Endometrium (tissue), 2 donors: ENCODE data around the gene EXOC4.

Source experiments
- FAIRE-seq: peaks from 2 replicates; lab custom pipeline; 2012; peaks lifted over from hg19 to GRCh38; lab: Jason Lieb, UNC
- donor health status: control.
- donor health status: control.

EXOC4 gene

DNA sequence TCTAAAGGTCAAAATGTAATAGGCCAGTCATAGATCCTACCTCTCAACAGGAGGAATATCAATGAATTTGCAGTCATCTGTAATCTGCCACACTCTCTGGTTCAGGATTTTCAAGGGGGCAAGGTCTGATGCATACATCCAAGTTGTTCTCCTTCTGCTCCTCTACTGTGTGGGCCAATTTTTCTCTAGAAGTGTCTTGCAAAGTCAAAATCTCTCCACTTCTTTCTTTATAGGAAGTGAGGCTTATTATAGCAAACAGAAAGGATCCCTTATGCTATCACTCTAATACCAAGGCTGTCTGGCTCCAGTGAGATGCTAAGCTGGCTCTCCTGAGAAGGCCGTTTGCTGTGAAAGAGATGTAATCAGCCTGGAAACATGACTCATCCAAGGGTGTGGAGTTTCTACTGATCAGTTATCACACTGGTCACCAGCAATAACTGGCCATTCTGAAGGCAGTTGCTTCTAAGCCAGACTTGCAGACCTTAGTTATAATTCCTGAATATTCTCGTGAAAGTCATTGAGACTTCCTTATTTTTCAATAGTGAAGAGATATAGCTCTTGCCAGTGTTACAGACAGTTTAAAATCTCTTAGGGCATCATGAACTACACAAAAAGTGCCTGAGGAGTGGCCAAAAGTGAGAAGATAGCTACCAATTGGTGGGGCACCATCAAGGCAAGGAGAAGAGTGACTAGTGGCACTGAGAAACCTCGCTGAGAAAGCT lies 831.0 kb downstream of the EXOC4 start:
- FAIRE-seq: no peak

GRCh38 chr7:134084488-134085144 lies 831.7 kb downstream of the EXOC4 start:
- FAIRE-seq: no peak

DNA sequence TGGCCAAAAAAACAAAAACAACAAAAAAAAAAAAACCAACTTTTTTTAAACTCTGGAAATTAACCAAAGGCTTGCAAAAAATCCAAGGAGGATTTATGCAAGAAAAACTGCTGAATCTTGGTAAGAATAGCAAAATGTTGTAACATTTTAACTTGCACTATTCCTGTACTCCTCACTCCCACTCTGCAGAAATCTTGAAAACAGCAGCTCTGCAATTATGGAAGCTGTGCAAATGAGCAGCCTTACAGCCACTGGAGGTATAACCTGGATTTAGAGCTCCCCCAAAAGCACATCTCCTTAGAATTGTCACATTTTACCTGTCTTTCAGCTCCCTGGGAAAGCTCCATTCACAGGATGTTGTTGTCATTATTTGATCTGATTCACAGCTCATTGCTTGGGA lies 832.4 kb downstream of the EXOC4 start:
- no peak for FAIRE-seq

DNA sequence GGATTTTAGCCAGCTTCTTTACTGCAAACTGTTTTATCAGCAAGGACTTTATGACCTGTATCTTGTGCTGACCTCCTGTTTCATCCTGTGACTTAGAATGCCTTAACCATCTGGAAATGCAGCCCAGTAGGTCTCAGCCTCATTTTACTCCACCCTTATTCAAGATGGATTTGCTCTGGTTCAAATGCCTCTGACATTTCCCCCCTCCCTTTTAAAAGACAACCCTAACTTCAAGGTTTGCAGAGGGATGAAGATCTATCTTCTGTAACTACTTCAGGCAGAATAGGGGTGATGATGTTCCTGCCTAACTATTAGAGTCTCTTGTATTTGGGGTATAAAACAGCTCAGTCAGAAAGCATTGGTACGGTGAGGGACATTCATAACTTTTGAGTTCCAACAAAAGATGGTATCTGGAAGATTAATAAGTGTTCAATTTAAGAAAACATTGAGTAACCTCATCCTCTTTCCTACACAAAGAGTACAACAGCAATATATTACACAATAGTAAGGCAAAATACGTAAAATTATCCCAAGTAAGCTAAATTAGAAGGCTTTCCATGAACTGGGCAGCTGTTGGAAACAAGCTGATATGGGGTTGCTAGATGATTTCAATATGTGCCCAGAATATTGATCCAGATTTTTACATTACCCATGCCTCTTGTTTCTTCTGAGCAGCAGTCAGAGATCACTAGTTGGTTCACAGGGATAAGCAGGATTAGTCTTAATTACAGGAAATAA lies 834.3 kb downstream of the EXOC4 start:
- FAIRE-seq: no peak

DNA sequence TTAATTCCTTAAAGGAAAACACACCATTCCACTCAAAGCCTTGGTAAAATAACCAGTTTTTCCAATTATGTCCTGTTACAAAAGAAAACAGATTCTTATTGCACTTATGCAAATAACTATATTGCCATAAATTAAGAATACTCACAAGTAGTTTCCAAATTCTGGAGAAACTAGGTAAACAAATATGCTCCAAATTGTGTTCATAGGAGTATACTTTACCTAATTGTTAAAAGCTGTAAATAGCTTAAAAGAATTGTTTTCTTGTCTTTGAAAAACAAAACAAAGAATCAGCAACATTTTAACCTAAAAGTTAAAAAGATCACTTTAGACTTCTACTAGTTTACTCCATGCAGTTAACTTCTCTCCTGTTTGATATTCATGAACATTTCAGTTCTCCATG lies 835.3 kb downstream of the EXOC4 start:
- no peak for FAIRE-seq

- FAIRE-seq: no peak
These were observed 836.6 kb downstream of the EXOC4 start for GRCh38 chr7:134089446-134089845.

DNA sequence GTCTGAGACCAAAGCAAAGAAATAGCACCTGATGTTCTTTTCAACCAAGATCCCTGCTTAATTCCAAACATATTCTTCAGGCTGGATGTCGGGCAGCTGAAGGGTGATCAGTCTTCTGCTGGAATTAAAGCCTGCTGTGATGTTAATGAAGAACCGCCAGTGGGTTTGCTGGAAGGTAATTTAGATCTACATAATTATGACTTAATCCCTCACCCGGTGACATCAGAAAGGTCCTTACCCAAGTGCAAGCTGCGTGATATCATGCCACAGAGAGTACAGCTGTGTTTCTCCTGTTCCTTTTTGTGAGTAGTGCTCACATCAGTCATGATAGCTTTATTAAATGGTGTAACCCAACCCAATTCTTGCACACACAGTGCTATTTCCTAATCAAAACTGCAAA lies 845.2 kb downstream of the EXOC4 start:
- no peak for FAIRE-seq

- FAIRE-seq: no peak
These were observed 848.8 kb downstream of the EXOC4 start for GRCh38 chr7:134101716-134102115.

DNA sequence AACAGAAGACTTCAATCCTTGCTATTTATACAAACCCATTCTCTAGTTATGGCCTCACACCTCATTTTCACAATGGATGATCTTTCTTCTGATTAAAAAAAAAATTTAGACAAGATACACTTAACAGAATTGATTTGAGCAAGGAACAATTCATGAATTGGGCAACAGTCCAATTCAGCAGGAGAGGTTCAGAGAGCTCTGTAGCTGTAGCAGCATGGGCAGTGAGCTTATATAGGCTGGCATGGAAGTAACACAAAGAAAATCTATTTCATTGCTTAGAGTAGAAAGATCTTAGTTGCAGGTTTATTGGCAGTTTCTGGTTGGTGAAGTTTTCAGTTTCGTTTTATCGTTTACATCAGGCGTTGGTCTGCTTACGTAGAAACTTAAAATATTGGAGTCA lies 851.3 kb downstream of the EXOC4 start:
- no peak for FAIRE-seq

DNA sequence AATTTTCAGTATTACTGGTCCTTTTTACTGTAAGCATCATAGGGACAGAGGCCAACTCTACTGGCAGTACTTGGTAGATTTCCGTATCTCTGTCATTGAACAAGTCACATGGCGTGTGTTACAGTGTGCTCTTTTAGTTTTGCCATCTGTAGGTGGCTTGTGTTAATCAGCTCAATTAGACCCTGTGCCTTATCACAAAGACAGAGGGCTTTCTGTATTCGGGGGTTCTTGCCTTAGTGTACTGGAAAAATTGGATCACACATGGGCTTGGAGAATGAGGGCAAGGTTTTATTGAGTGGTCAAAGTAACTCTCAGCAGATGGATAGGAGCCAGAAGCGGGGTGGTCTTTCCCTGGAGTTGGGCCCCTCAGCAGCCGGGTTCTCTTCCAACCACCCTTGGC lies 853.0 kb downstream of the EXOC4 start:
- FAIRE-seq: no peak

- FAIRE-seq: no peak
These were observed 855.9 kb downstream of the EXOC4 start for GRCh38 chr7:134108802-134109201.

- no peak for FAIRE-seq
These were observed 860.8 kb downstream of the EXOC4 start for GRCh38 chr7:134113655-134114054.

- FAIRE-seq: no peak
These were observed 862.1 kb downstream of the EXOC4 start for GRCh38 chr7:134114992-134115391.
